Caco-2 (cell line): ENCODE results near the gene GPR37L1. TPM values are rescaled to one million over a fixed set of nuclear protein-coding genes. Genes with fewer than 3 reads are reported as not detected.
A peak's percentile ranks its signal among the peaks of the same experiment; 100 is the strongest.

Source experiments
- BruUV-seq: library from RNA; stranded (reverse); fragments of 400-500 nt; replicated peaks from 2 replicates; lab custom pipeline; 2021; lab: Mats Ljungman, UMichigan
- CTCF ChIA-PET: fragments of 300-600 bp; sonication (Branson Sonifier 250); formaldehyde crosslinking; loops from one replicate; lab custom pipeline; 2022; ENCODE audit warnings: antibody characterized with exemption; lab: Charles Lee
- POLR2A ChIA-PET: fragments of 300-600 bp; sonication (Branson Sonifier 250); formaldehyde crosslinking; loops from one replicate; lab custom pipeline; 2022; ENCODE audit warnings: antibody characterized with exemption; lab: Charles Lee
- DNase-seq, 2 experiments: peaks; one replicate each; pipeline versions ENCODE4 v3.0.0 to v3.0.0-alpha.2; 2020 to 2022
- H3K27me3 ChIP-seq: replicated peaks from 2 replicates; pipeline ENCODE4 v1.6.0; 2011; ENCODE audit warnings: low read length; ENCODE audit not compliant: control insufficient read depth, insufficient read depth
- H3K36me3 ChIP-seq: 2 replicates; pipeline ENCODE4 v1.5.1; 2011; ENCODE audit warnings: low read length; ENCODE audit not compliant: control insufficient read depth, insufficient read depth
- H3K4me1 ChIP-seq: fragments of 250-450 bp; sonication (Bioruptor Pico); 2 replicates; pipeline ENCODE4 v1.5.1; 2020; ENCODE audit warnings: mild to moderate bottlenecking
- H3K4me3 ChIP-seq: 2 replicates; pipeline ENCODE4 v1.5.1; 2011; ENCODE audit warnings: low read depth, mild to moderate bottlenecking, control low read depth, low read length
- H3K9me3 ChIP-seq: fragments of 250-450 bp; sonication (Bioruptor Pico); 2 replicates; pipeline ENCODE4 v1.5.1; 2020; ENCODE audit warnings: mild to moderate bottlenecking, moderate library complexity
- H3K27ac Mint-ChIP-seq: one replicate; pipeline ENCODE4 v1.8.0; 2022; ENCODE audit warnings: mixed read lengths; ENCODE audit not compliant: unreplicated experiment
- H3K27me3 Mint-ChIP-seq: one replicate; pipeline ENCODE4 v1.8.0; 2022; ENCODE audit warnings: mixed read lengths; ENCODE audit not compliant: insufficient read depth, unreplicated experiment
- H3K36me3 Mint-ChIP-seq: one replicate; pipeline ENCODE4 v1.8.0; 2022; ENCODE audit warnings: mild to moderate bottlenecking, mixed read lengths; ENCODE audit not compliant: insufficient read depth, unreplicated experiment
- H3K4me1 Mint-ChIP-seq: one replicate; pipeline ENCODE4 v1.8.0; 2022; ENCODE audit warnings: low read depth, mixed read lengths; ENCODE audit not compliant: unreplicated experiment
- H3K4me3 Mint-ChIP-seq: one replicate; pipeline ENCODE4 v1.8.0; 2022; ENCODE audit warnings: mild to moderate bottlenecking, moderate library complexity, mixed read lengths; ENCODE audit not compliant: unreplicated experiment
- H3K9me3 Mint-ChIP-seq: one replicate; pipeline ENCODE4 v1.8.0; 2022; ENCODE audit warnings: mixed read lengths; ENCODE audit not compliant: unreplicated experiment
- CTCF ChIP-seq, 2 experiments: fragments of 200-600 bp in 1 of 2; IDR thresholded peaks; 1 replicate in 1 of 2; 2 replicates in 1 of 2; pipeline versions ENCODE4 v1.5.1 to v1.8.0; 2011 to 2022; ENCODE audit warnings: antibody characterized with exemption in 1 of 2, control low read depth in 1 of 2, inconsistent platforms in 1 of 2, low read depth in 1 of 2, low read length in 1 of 2, mild to moderate bottlenecking in 1 of 2, moderate library complexity in 1 of 2; ENCODE audit not compliant: insufficient read depth in 1 of 2, severe bottlenecking in 1 of 2, unreplicated experiment in 1 of 2
- intact Hi-C: fragments of 100-400 bp; cut with micrococcal nuclease; formaldehyde crosslinking; loops from one replicate; pipeline ENCODE4 v1.10.0; 2022; ENCODE audit not compliant: unreplicated experiment
- total RNA-seq: library from RNA; stranded (reverse); gene quantifications from 2 replicates; pipeline ENCODE4 v1.2.3, GENCODE V29; 2022

GPR37L1 gene
- total RNA-seq, 1 experiment from 2014 or later = 0.07 TPM

- H3K4me3 Mint-ChIP-seq = peak overlapping the region; percentile 53
- POLR2A ChIA-PET = interaction anchor here (0.5 to 3.5 kb wide), 6 partner anchors 31 to 430 kb away, joined by 3 to 50 read pairs (median 8); partner anchors contain the start of gene ELF3
- CTCF ChIA-PET = interaction anchor here (0.6 to 1.9 kb wide), 7 partner anchors 21 to 110 kb away, joined by 3 to 6 read pairs (median 4); no protein-coding TSS in a partner anchor
- Histone ChIP-seq H3K36me3 (no peaks in the 10 kb centered on the region), H3K4me1 (peaks cover 49% of the 10 kb centered on the region), H3K27me3 (no peaks in the 10 kb centered on the region), H3K9me3 (no peaks in the 10 kb centered on the region), H3K4me3 (no peak overlapping the region)
- H3K9me3 Mint-ChIP-seq = no peaks in the 10 kb centered on the region
- no peaks in the 10 kb centered on the region for H3K27me3 Mint-ChIP-seq
- BruUV-seq = TSS peak; percentile 95
- peak; percentile 74 to 90 for DNase-seq
- no peaks in the 10 kb centered on the region for H3K36me3 Mint-ChIP-seq
- peak overlapping the region; percentile 89 for H3K27ac Mint-ChIP-seq
- TF ChIP-seq CTCF (IDR thresholded peaks at IDR 0.05; ENCODE audit: insufficient read depth in 1 of 2, low read depth in 1 of 2, low read length in 1 of 2, severe bottlenecking in 1 of 2, unreplicated experiment in 1 of 2) = no peak
- intact Hi-C loops = loop anchor here (1.0 to 5.0 kb wide), 3 partner anchors 8 to 96 kb away; partner anchors contain the start of gene ELF3
- H3K4me1 Mint-ChIP-seq = peaks cover 35% of the 10 kb centered on the region
Observed at GRCh38 chr1:202106340-202107254, 16.1 kb upstream of the GPR37L1 start.

GRCh38 chr1:202107321-202107761 lies 15.4 kb upstream of the GPR37L1 start:
- CTCF ChIA-PET = no interaction called here

More at GRCh38 chr1:202107321-202107761, 15.4 kb upstream of the GPR37L1 start:
- Mint-ChIP-seq H3K4me3 (peak overlapping the region; percentile 19), H3K4me1 (peaks cover 33% of the 10 kb centered on the region), H3K36me3 (no peaks in the 10 kb centered on the region), H3K27ac (peak overlapping the region; percentile 89), H3K9me3 (no peaks in the 10 kb centered on the region), H3K27me3 (no peaks in the 10 kb centered on the region)
- Histone ChIP-seq H3K4me3 (no peak overlapping the region), H3K36me3 (no peaks in the 10 kb centered on the region), H3K4me1 (peaks cover 56% of the 10 kb centered on the region), H3K27me3 (no peaks in the 10 kb centered on the region), H3K9me3 (no peaks in the 10 kb centered on the region)
- no peak for DNase-seq
- BruUV-seq = no TSS peak
- POLR2A ChIA-PET = interaction anchor here (0.5 to 3.5 kb wide), 2 partner anchors 54 to 97 kb away, joined by 4 to 50 read pairs; partner anchors contain the start of gene ELF3
- no peak for TF ChIP-seq CTCF (IDR thresholded peaks at IDR 0.05; ENCODE audit: insufficient read depth in 1 of 2, low read depth in 1 of 2, low read length in 1 of 2, severe bottlenecking in 1 of 2, unreplicated experiment in 1 of 2)
- intact Hi-C loops = loop anchor here (5.0 kb wide), 1 partner anchor 50 kb away; no protein-coding TSS in a partner anchor
